SK-N-SH treated with all-trans-retinoic acid at 6 μM for 48 hours (cell line): ENCODE data around the gene LANCL3.

Experiments
- BACH2 ChIP-seq: fragments of 250-450 bp; sonication (Bioruptor Pico); IDR thresholded peaks from 2 replicates; pipeline ENCODE4 v1.9.0; 2021; ENCODE audit warnings: mild to moderate bottlenecking, borderline replicate concordance
- PPARA ChIP-seq: fragments of 250-450 bp; sonication (Bioruptor Pico); IDR thresholded peaks from 2 replicates; pipeline ENCODE4 v1.5.0; 2020; ENCODE audit warnings: mild to moderate bottlenecking, borderline replicate concordance
- TCF4 ChIP-seq: fragments of 250-450 bp; sonication (Bioruptor Pico); IDR thresholded peaks from 2 replicates; pipeline ENCODE4 v1.8.0; 2021; ENCODE audit warnings: mild to moderate bottlenecking, moderate library complexity, borderline replicate concordance
- TF ChIP-seq, protein P1 (sequence below): fragments of 250-450 bp; sonication (Bioruptor Pico); IDR thresholded peaks from 2 replicates; pipeline ENCODE4 v1.5.1; 2020; ENCODE audit warnings: low read depth, mild to moderate bottlenecking, moderate library complexity
- TF ChIP-seq, protein P2 (sequence below): fragments of 250-450 bp; sonication (Bioruptor Pico); IDR thresholded peaks from 2 replicates; pipeline ENCODE4 v1.8.0; 2021; ENCODE audit warnings: low read depth, mild to moderate bottlenecking, moderate library complexity, borderline replicate concordance
- TF ChIP-seq, protein P3 (sequence below): fragments of 250-450 bp; sonication (Bioruptor Pico); IDR thresholded peaks from 2 replicates; pipeline ENCODE4 v1.5.0; 2020; ENCODE audit warnings: mild to moderate bottlenecking, moderate library complexity
- TF ChIP-seq, protein P4 (sequence below): fragments of 250-450 bp; sonication (Bioruptor Pico); IDR thresholded peaks from 2 replicates; pipeline ENCODE4 v1.5.1; 2021; ENCODE audit warnings: mild to moderate bottlenecking, moderate library complexity

- no peak for TF ChIP-seq BACH2 (CRISPR knock-in tag)
- no peak for TF ChIP-seq PPARA (CRISPR knock-in tag)
- TF ChIP-seq, protein P1, sequence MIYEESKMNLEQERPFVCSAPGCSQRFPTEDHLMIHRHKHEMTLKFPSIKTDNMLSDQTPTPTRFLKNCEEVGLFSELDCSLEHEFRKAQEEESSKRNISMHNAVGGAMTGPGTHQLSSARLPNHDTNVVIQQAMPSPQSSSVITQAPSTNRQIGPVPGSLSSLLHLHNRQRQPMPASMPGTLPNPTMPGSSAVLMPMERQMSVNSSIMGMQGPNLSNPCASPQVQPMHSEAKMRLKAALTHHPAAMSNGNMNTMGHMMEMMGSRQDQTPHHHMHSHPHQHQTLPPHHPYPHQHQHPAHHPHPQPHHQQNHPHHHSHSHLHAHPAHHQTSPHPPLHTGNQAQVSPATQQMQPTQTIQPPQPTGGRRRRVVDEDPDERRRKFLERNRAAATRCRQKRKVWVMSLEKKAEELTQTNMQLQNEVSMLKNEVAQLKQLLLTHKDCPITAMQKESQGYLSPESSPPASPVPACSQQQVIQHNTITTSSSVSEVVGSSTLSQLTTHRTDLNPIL: no peak
- TF ChIP-seq, protein P2, sequence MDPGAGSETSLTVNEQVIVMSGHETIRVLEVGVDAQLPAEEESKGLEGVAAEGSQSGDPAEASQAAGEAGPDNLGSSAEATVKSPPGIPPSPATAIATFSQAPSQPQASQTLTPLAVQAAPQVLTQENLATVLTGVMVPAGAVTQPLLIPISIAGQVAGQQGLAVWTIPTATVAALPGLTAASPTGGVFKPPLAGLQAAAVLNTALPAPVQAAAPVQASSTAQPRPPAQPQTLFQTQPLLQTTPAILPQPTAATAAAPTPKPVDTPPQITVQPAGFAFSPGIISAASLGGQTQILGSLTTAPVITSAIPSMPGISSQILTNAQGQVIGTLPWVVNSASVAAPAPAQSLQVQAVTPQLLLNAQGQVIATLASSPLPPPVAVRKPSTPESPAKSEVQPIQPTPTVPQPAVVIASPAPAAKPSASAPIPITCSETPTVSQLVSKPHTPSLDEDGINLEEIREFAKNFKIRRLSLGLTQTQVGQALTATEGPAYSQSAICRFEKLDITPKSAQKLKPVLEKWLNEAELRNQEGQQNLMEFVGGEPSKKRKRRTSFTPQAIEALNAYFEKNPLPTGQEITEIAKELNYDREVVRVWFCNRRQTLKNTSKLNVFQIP: no peak
- TF ChIP-seq TCF4 (CRISPR knock-in tag): no peak
- TF ChIP-seq, protein P3, sequence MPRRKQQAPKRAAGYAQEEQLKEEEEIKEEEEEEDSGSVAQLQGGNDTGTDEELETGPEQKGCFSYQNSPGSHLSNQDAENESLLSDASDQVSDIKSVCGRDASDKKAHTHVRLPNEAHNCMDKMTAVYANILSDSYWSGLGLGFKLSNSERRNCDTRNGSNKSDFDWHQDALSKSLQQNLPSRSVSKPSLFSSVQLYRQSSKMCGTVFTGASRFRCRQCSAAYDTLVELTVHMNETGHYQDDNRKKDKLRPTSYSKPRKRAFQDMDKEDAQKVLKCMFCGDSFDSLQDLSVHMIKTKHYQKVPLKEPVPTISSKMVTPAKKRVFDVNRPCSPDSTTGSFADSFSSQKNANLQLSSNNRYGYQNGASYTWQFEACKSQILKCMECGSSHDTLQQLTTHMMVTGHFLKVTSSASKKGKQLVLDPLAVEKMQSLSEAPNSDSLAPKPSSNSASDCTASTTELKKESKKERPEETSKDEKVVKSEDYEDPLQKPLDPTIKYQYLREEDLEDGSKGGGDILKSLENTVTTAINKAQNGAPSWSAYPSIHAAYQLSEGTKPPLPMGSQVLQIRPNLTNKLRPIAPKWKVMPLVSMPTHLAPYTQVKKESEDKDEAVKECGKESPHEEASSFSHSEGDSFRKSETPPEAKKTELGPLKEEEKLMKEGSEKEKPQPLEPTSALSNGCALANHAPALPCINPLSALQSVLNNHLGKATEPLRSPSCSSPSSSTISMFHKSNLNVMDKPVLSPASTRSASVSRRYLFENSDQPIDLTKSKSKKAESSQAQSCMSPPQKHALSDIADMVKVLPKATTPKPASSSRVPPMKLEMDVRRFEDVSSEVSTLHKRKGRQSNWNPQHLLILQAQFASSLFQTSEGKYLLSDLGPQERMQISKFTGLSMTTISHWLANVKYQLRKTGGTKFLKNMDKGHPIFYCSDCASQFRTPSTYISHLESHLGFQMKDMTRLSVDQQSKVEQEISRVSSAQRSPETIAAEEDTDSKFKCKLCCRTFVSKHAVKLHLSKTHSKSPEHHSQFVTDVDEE: no peak
- TF ChIP-seq, protein P4, sequence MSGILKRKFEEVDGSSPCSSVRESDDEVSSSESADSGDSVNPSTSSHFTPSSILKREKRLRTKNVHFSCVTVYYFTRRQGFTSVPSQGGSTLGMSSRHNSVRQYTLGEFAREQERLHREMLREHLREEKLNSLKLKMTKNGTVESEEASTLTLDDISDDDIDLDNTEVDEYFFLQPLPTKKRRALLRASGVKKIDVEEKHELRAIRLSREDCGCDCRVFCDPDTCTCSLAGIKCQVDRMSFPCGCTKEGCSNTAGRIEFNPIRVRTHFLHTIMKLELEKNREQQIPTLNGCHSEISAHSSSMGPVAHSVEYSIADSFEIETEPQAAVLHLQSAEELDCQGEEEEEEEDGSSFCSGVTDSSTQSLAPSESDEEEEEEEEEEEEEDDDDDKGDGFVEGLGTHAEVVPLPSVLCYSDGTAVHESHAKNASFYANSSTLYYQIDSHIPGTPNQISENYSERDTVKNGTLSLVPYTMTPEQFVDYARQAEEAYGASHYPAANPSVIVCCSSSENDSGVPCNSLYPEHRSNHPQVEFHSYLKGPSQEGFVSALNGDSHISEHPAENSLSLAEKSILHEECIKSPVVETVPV (CRISPR knock-in tag): no peak
These were observed 107.8 kb downstream of the LANCL3 start for GRCh38 chrX:37679230-37679629.
